ENCODE results near the gene COPRS. TPM values are rescaled to one million over a fixed set of nuclear protein-coding genes. Genes with fewer than 3 reads are reported as not detected.
A peak's percentile ranks its signal among the peaks of the same experiment; 100 is the strongest.

Gene COPRS
- total and polyA plus RNA-seq, 2 of the 13 experiments (the other 11 are each of a cell fraction or from before 2014, with no cell fraction given), result 22.7 to 93.8 TPM

DNA sequence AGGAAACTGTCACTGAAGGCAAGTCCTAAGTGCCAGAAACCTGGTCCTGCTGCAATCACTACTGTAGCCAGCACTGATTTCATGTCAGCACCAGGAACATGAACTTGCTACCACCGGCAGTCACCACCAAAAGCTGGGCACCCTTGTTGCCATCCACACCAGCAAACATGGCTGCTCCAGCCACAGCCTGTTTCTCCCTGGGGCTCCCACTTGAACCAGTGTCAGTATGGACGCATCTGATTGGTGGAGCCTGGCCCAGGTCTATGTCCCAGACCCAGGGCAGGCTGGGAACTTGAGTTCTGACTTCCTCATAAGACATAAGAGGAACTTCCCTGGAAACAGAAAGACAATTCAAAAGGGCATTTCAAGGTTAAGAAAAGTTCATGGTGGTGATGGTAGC, 56.5 kb downstream of the COPRS start (continued):
- TF ChIP-seq, protein P1, sequence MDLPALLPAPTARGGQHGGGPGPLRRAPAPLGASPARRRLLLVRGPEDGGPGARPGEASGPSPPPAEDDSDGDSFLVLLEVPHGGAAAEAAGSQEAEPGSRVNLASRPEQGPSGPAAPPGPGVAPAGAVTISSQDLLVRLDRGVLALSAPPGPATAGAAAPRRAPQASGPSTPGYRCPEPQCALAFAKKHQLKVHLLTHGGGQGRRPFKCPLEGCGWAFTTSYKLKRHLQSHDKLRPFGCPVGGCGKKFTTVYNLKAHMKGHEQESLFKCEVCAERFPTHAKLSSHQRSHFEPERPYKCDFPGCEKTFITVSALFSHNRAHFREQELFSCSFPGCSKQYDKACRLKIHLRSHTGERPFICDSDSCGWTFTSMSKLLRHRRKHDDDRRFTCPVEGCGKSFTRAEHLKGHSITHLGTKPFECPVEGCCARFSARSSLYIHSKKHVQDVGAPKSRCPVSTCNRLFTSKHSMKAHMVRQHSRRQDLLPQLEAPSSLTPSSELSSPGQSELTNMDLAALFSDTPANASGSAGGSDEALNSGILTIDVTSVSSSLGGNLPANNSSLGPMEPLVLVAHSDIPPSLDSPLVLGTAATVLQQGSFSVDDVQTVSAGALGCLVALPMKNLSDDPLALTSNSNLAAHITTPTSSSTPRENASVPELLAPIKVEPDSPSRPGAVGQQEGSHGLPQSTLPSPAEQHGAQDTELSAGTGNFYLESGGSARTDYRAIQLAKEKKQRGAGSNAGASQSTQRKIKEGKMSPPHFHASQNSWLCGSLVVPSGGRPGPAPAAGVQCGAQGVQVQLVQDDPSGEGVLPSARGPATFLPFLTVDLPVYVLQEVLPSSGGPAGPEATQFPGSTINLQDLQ (CRISPR knock-in tag; IDR thresholded peaks at IDR 0.05), result no peak
- no peak for TF ChIP-seq ZNF10 (CRISPR knock-in tag; IDR thresholded peaks at IDR 0.05; ENCODE audit: borderline replicate concordance, low read depth)
- peak; percentile 41; the same call in 1 of the 2 replicates for TF ChIP-seq THAP11 (CRISPR knock-in tag; IDR thresholded peaks at IDR 0.05)
- TF ChIP-seq, protein P2, sequence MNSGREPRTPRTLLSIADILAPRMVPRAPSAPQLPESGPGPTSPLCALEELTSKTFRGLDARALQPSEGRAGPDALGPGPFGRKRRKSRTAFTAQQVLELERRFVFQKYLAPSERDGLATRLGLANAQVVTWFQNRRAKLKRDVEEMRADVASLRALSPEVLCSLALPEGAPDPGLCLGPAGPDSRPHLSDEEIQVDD (CRISPR knock-in tag; IDR thresholded peaks at IDR 0.05; ENCODE audit: borderline replicate concordance), result no peak
- TF ChIP-seq HMGXB3 (CRISPR knock-in tag; IDR thresholded peaks at IDR 0.05; ENCODE audit: borderline replicate concordance), result peak; percentile 97
- TF ChIP-seq MZF1 (CRISPR knock-in tag; IDR thresholded peaks at IDR 0.05; ENCODE audit: borderline replicate concordance), result no peak
- TF ChIP-seq ZBTB38 (CRISPR knock-in tag; IDR thresholded peaks at IDR 0.05), result no peak
- TF ChIP-seq SIX4 (CRISPR knock-in tag; IDR thresholded peaks at IDR 0.05), result no peak
- 0 out of 2 replicates have a peak, but pooled peaks have one; percentile 10 for TF ChIP-seq TAF1 (CRISPR knock-in tag; IDR thresholded peaks at IDR 0.05)
- no peak for TF ChIP-seq ZNF276 (CRISPR knock-in tag; IDR thresholded peaks at IDR 0.05; ENCODE audit: low read depth)
- TF ChIP-seq TSC22D2 (CRISPR knock-in tag; IDR thresholded peaks at IDR 0.05; ENCODE audit: borderline replicate concordance), result no peak
- no peak for TF ChIP-seq DNMT1 (CRISPR knock-in tag; IDR thresholded peaks at IDR 0.05)
- TF ChIP-seq ZNF576 (CRISPR knock-in tag; IDR thresholded peaks at IDR 0.05), result no peak
- TF ChIP-seq ZFP90 (CRISPR knock-in tag; IDR thresholded peaks at IDR 0.05; ENCODE audit: borderline replicate concordance), result no peak

Measured in HepG2 (cell line).